ENCODE results near the gene ANKAR.
"Not testable (repeated sequence)": the region's sequence is repeated elsewhere in the genome, so short reads cannot be mapped to it uniquely, and the experiment has no call there.

ANKAR gene

GRCh38 chr2:189646521-189646920 lies 27.9 kb upstream of the ANKAR start:
- H3K27me3 ChIP-seq (replicated peaks in 2 of 5; ENCODE audit: control insufficient read depth in 4 of 5, insufficient read depth in 5 of 5, low read length in 4 of 5), result no peaks in the 10 kb centered on the region
- no peak for DNase-seq
- H3K27ac ChIP-seq (ENCODE audit: insufficient read depth in 1 of 2, low read depth in 1 of 2, low read length in 2 of 2, poor library complexity in 1 of 2, severe bottlenecking in 2 of 2), result no peak overlapping the region
- H3K4me1 ChIP-seq (ENCODE audit: control extremely low read depth in 1 of 4, control insufficient read depth in 4 of 4, insufficient read depth in 4 of 4, low read length in 3 of 4), result no peaks in the 10 kb centered on the region
- no peak overlapping the region for H3K4me3 ChIP-seq (ENCODE audit: control insufficient read depth in 1 of 7, extremely low read depth in 1 of 7, insufficient read depth in 4 of 7, low read depth in 2 of 7, low read length in 6 of 7)
- no peaks in the 10 kb centered on the region for H3K9me3 ChIP-seq (ENCODE audit: control extremely low read depth in 1 of 5, control insufficient read depth in 4 of 5, insufficient read depth in 2 of 5, low read depth in 1 of 5, low read length in 4 of 5)
- CTCF ChIA-PET, result interaction anchor here (1.0 kb wide), 1 partner anchor 12 kb away, joined by 4 read pairs; no protein-coding TSS in a partner anchor
- POLR2A ChIA-PET, result no interaction called here
- H3K36me3 ChIP-seq (ENCODE audit: control insufficient read depth in 4 of 4, insufficient read depth in 4 of 4, low read length in 3 of 4), result no peaks in the 10 kb centered on the region

GRCh38 chr2:189648846-189649509 lies 25.5 kb upstream of the ANKAR start:
- Histone ChIP-seq H3K4me3 (ENCODE audit: control insufficient read depth in 1 of 7, extremely low read depth in 1 of 7, insufficient read depth in 4 of 7, low read depth in 2 of 7, low read length in 6 of 7) (no peak overlapping the region), H3K27me3 (replicated peaks in 2 of 5; ENCODE audit: control insufficient read depth in 4 of 5, insufficient read depth in 5 of 5, low read length in 4 of 5) (no peaks in the 10 kb centered on the region), H3K27ac (ENCODE audit: insufficient read depth in 1 of 2, low read depth in 1 of 2, low read length in 2 of 2, poor library complexity in 1 of 2, severe bottlenecking in 2 of 2) (no peak overlapping the region), H3K4me1 (ENCODE audit: control extremely low read depth in 1 of 4, control insufficient read depth in 4 of 4, insufficient read depth in 4 of 4, low read length in 3 of 4) (no peaks in the 10 kb centered on the region), H3K36me3 (ENCODE audit: control insufficient read depth in 4 of 4, insufficient read depth in 4 of 4, low read length in 3 of 4) (no peaks in the 10 kb centered on the region), H3K9me3 (ENCODE audit: control extremely low read depth in 1 of 5, control insufficient read depth in 4 of 5, insufficient read depth in 2 of 5, low read depth in 1 of 5, low read length in 4 of 5) (peaks cover 0 to 7% (median 0%) of the 10 kb centered on the region in 5 experiments)
- POLR2A ChIA-PET, result no interaction called here
- WGBS (ENCODE audit: insufficient coverage), result 100% methylated on average over 1 of the region's 1 CpG
- DNase-seq, result no peak
- CTCF ChIA-PET, result interaction anchor here (1.1 to 2.1 kb wide), 2 partner anchors 8 to 9 kb away, joined by 3 to 6 read pairs; no protein-coding TSS in a partner anchor

- no peak overlapping the region for H3K27ac ChIP-seq (ENCODE audit: insufficient read depth in 1 of 2, low read depth in 1 of 2, low read length in 2 of 2, poor library complexity in 1 of 2, severe bottlenecking in 2 of 2)
- DNase-seq, result no peak
- no peaks in the 10 kb centered on the region for H3K27me3 ChIP-seq (replicated peaks in 2 of 5; ENCODE audit: control insufficient read depth in 4 of 5, insufficient read depth in 5 of 5, low read length in 4 of 5)
- peaks cover 0 to 7% (median 0%) of the 10 kb centered on the region in 5 experiments for H3K9me3 ChIP-seq (ENCODE audit: control extremely low read depth in 1 of 5, control insufficient read depth in 4 of 5, insufficient read depth in 2 of 5, low read depth in 1 of 5, low read length in 4 of 5)
- POLR2A ChIA-PET, result no interaction called here
- CTCF ChIA-PET, result interaction anchor here (1.3 to 2.5 kb wide), 4 partner anchors 10 to 19 kb away, joined by 3 to 14 read pairs (median 4); partner anchors contain the start of gene ASNSD1
- no peaks in the 10 kb centered on the region for H3K36me3 ChIP-seq (ENCODE audit: control insufficient read depth in 4 of 4, insufficient read depth in 4 of 4, low read length in 3 of 4)
- no peak overlapping the region for H3K4me3 ChIP-seq (ENCODE audit: control insufficient read depth in 1 of 7, extremely low read depth in 1 of 7, insufficient read depth in 4 of 7, low read depth in 2 of 7, low read length in 6 of 7)
- H3K4me1 ChIP-seq (ENCODE audit: control extremely low read depth in 1 of 4, control insufficient read depth in 4 of 4, insufficient read depth in 4 of 4, low read length in 3 of 4), result no peaks in the 10 kb centered on the region
Observed at GRCh38 chr2:189651284-189651683, 23.2 kb upstream of the ANKAR start.

GRCh38 chr2:189653464-189653863 lies 21.0 kb upstream of the ANKAR start:
- H3K4me1 ChIP-seq (ENCODE audit: control extremely low read depth in 1 of 4, control insufficient read depth in 4 of 4, insufficient read depth in 4 of 4, low read length in 3 of 4), result peaks cover 0 to 12% (median 7%) of the 10 kb centered on the region in 4 experiments
- H3K4me3 ChIP-seq (ENCODE audit: control insufficient read depth in 1 of 7, extremely low read depth in 1 of 7, insufficient read depth in 4 of 7, low read depth in 2 of 7, low read length in 6 of 7); DNase-seq; H3K36me3 ChIP-seq (ENCODE audit: control insufficient read depth in 4 of 4, insufficient read depth in 4 of 4, low read length in 3 of 4); H3K27me3 ChIP-seq (replicated peaks in 2 of 5; ENCODE audit: control insufficient read depth in 4 of 5, insufficient read depth in 5 of 5, low read length in 4 of 5); H3K9me3 ChIP-seq (ENCODE audit: control extremely low read depth in 1 of 5, control insufficient read depth in 4 of 5, insufficient read depth in 2 of 5, low read depth in 1 of 5, low read length in 4 of 5); H3K27ac ChIP-seq (ENCODE audit: insufficient read depth in 1 of 2, low read depth in 1 of 2, low read length in 2 of 2, poor library complexity in 1 of 2, severe bottlenecking in 2 of 2); CTCF ChIA-PET; POLR2A ChIA-PET: not testable (repeated sequence)
- 95% methylated on average over 13 of the region's 29 CpGs for WGBS (ENCODE audit: insufficient coverage)

- POLR2A ChIA-PET, result no interaction called here
- H3K27ac ChIP-seq (ENCODE audit: insufficient read depth in 1 of 2, low read depth in 1 of 2, low read length in 2 of 2, poor library complexity in 1 of 2, severe bottlenecking in 2 of 2), result no peak overlapping the region
- DNase-seq, result no peak
- no peaks in the 10 kb centered on the region for H3K36me3 ChIP-seq (ENCODE audit: control insufficient read depth in 4 of 4, insufficient read depth in 4 of 4, low read length in 3 of 4)
- H3K9me3 ChIP-seq (ENCODE audit: control extremely low read depth in 1 of 5, control insufficient read depth in 4 of 5, insufficient read depth in 2 of 5, low read depth in 1 of 5, low read length in 4 of 5), result peaks cover 0 to 7% (median 0%) of the 10 kb centered on the region in 5 experiments
- H3K27me3 ChIP-seq (replicated peaks in 2 of 5; ENCODE audit: control insufficient read depth in 4 of 5, insufficient read depth in 5 of 5, low read length in 4 of 5), result no peaks in the 10 kb centered on the region
- WGBS (ENCODE audit: insufficient coverage), result no CpG with 5 or more reads among the region's 3 CpGs
- no peak overlapping the region for H3K4me3 ChIP-seq (ENCODE audit: control insufficient read depth in 1 of 7, extremely low read depth in 1 of 7, insufficient read depth in 4 of 7, low read depth in 2 of 7, low read length in 6 of 7)
- H3K4me1 ChIP-seq (ENCODE audit: control extremely low read depth in 1 of 4, control insufficient read depth in 4 of 4, insufficient read depth in 4 of 4, low read length in 3 of 4), result peaks cover 0 to 16% (median 10%) of the 10 kb centered on the region in 4 experiments
- CTCF ChIA-PET, result no interaction called here
Observed at GRCh38 chr2:189654641-189655040, 19.8 kb upstream of the ANKAR start.

GRCh38 chr2:189657867-189658266 lies 16.6 kb upstream of the ANKAR start:
- POLR2A ChIA-PET, result no interaction called here

More at GRCh38 chr2:189657867-189658266, 16.6 kb upstream of the ANKAR start:
- H3K27ac ChIP-seq (ENCODE audit: insufficient read depth in 1 of 2, low read depth in 1 of 2, low read length in 2 of 2, poor library complexity in 1 of 2, severe bottlenecking in 2 of 2), result no peak overlapping the region
- H3K27me3 ChIP-seq (replicated peaks in 2 of 5; ENCODE audit: control insufficient read depth in 4 of 5, insufficient read depth in 5 of 5, low read length in 4 of 5), result no peaks in the 10 kb centered on the region
- peaks cover 0 to 3% (median 0%) of the 10 kb centered on the region in 5 experiments for H3K9me3 ChIP-seq (ENCODE audit: control extremely low read depth in 1 of 5, control insufficient read depth in 4 of 5, insufficient read depth in 2 of 5, low read depth in 1 of 5, low read length in 4 of 5)
- no peaks in the 10 kb centered on the region for H3K36me3 ChIP-seq (ENCODE audit: control insufficient read depth in 4 of 4, insufficient read depth in 4 of 4, low read length in 3 of 4)
- 57% methylated on average over 4 of the region's 5 CpGs for WGBS (ENCODE audit: insufficient coverage)
- peak in 2 of 3 donors; percentile 58 to 70 for DNase-seq
- no peak overlapping the region for H3K4me3 ChIP-seq (ENCODE audit: control insufficient read depth in 1 of 7, extremely low read depth in 1 of 7, insufficient read depth in 4 of 7, low read depth in 2 of 7, low read length in 6 of 7)
- CTCF ChIA-PET, result interaction anchor here (1.1 to 8.5 kb wide), 7 partner anchors 9 to 192 kb away, joined by 3 to 67 read pairs (median 6); partner anchors contain the start of genes ANKAR and OSGEPL1
- H3K4me1 ChIP-seq (ENCODE audit: control extremely low read depth in 1 of 4, control insufficient read depth in 4 of 4, insufficient read depth in 4 of 4, low read length in 3 of 4), result peaks cover 4 to 32% (median 24%) of the 10 kb centered on the region in 4 experiments

All from common myeloid progenitor, CD34-positive (primary cell).